Inflammatory macrophage (primary cell): Measurements from ENCODE around the gene IPO8.

ENCODE experiments used
- DNase-seq, 2 donors: peaks; one replicate each; pipeline ENCODE4 v3.0.0-alpha.2; 2020 to 2022
- total RNA-seq, 18 experiments: gene quantifications; one replicate each; lab custom pipeline; 2026; ENCODE audit warnings: mixed read lengths in 6 of 18, inconsistent platforms in 2 of 18; lab: John Stamatoyannopoulos, UW

Gene IPO8
- 22.1 to 156 (median 60.0) reads per million in 18 experiments for total RNA-seq

DNA sequence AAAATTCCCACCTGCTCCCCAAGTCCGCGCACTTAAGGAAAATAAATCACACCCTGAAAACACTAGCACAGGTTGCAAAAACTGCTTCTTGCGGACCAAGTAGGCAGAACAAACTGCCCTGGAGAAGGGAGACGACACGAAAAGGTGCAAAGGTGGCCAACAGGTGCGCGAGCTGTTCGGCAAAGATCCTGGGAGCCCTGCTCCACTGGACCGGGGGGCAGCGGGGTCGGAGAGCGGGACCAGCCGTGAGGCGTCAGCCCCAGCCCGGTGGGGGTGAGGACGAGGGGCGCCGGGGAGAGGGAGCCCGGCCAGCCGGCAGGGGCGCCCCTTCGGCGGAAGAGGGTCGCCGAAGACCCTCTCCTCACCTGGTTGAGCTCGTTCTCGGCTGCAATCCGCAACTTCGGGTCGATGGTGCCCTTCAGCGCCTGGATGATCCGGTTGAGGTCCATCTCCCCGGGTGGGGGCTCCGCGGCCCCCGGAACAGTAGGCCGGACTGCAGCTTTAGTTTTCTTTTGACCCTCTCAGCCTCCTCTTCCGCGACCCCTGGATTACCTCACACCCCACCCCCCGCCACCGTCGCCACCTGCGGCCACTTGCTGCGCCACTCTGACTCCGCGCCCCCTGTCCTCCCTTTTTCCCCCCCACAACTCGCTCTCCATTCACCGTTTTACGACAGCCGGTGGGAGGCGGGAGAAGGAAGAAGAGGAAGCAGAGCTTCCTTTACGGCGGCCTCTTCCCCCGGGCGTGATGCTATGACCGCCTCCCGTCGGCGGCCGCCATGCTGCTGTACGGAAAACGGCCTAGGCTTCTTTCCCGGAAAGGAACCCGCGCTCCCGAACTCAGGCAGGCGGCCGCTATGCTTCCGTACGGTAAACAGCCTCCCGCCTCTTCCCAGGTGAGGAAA is at the start of gene IPO8:
TSS of gene IPO8 (minus strand) at position 671 of the 904 bp plus-strand sequence. CDS start at position 449, 222 bp downstream.
- DNase-seq, result peak; percentile 88 to 92

DNA sequence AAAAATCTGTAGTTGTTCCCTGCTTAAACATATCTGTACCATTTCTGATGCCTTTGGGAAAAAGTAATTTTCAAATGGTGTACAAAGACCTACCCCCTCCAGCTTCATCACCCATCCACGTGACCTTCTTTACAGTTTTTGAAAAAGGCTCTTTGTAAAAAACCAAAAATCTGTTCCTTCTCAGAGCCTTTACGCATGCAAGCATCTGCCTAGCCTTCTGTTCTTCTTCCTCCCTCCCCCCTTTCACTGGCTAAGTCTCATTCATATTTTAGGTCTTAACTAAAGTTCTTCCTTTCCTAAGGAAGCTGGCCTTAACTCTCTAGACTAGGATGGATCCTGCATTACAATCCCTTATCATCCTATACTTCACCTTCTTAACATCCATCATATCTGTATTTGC is 48.7 kb upstream of the IPO8 start:
- no peak for DNase-seq

DNA sequence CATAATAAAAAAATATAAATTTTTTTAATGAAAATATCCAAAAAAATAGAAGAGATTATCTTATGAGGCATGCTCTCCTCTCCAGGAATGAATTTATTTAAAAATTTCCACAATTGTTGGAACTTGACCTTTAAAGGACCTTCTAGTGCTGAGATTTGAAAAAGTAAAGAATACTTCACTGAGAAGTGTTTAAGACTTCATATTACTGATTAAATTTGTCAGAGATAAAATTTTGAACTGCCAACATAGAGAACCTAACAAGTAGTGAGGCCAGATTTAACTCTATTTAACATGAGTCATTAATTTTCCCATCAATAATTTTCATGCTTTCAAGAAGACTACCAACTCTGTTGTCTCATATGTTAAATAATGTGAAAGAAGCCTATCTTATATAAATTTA is 44.6 kb upstream of the IPO8 start:
- DNase-seq, result no peak

DNA sequence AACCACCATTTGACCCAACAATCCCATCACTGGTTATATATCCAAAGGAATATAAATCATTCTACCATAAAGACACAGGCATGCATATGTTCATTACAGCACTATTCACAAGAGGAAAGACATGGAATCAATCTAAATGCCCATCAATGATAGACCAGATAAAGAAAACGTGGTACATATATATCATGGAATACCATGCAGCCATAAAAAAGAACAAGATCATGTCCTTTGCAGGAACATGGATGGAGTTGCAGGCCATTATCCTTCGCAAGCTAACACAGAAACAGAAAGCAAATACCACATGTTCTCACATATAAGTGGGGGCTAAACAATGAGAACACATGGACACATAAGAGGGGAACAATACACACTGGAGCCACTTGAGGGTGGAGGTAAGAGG is 43.4 kb upstream of the IPO8 start:
- no peak for DNase-seq

DNA sequence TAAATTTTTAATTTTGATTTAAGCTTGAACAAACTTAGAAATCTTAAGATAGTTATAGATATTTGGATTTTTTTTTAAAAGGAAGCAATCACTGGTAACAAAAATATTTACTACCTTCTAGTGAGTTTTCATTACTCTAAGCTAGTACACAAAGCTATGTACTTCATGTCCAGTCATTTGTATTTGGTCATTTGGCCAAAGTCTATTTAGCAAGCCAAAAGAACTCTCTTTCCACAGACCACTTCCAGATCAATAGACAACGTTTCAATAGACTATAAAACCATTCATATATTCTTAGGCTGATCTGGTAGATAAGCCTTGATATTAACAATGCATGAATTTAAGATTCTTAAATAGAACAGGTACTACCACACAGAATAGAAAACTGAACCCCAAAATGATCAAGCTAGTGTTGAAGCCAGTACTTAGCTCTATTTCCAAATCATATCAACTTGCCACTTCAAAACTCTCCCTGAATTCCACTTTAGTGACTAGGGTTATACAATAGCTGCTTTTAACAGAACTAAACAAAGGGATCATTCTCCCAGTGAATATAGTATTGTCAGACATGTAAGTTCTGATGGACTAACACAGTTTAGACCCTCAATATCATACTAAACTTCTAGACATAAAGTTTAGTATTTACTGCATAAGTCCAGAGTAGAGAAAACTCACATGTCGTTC is 37.4 kb upstream of the IPO8 start:
- no peak for DNase-seq

DNA sequence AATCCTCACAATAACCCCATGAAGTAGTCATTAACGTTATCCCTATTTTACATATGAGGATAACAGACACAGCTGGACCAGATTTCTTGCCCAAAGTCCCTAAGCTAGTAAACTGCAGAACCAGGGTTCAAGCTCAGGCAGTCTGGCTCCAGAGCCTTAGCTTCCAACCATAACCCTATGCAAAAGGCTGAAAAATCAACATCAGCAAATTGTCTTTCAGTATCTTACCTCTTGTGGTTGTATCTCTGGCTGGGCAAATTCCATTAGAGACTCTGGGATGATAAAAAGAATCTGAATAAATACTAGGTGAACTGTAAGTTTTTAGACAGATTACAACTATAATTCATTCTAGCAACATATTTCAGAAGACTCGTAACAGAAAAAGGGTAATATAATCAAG is 34.3 kb upstream of the IPO8 start:
- DNase-seq, result no peak

DNA sequence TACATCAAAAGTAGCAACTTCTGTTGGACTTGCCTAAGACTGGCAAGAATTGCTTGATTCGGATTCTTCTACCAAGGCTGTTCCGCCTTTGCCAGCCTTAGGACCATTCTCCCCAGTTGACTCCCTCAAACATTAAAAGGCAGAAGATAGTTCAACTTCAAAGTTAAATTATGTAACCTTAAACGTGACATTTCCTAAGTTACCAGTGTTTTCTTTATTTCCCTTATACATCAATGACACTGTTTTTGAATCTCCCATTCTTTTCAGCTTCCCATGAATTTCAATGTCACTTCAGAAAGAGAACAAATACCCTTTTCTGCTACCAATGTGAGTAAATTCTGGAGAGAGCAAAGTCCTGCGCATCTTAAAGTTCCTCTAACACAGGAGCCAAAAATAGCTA is 33.9 kb upstream of the IPO8 start:
- no peak for DNase-seq

DNA sequence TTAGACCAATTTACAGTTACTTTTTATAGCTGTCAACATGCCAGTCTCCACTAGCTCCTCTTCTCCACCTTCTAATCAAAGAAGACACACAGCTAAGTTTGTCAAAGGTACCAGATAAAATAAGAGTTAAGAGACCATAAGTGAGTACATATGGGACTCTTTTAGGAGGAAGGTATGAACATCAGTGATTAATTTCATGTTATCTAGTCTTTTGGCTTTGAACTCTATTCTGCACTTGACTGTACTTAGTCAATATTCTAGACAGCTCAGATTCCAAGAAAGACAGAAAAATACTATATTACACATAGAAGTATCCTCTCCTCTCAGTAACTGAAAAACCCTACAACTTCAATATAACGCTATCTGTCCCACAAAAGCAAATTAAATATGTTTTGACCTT is 31.0 kb upstream of the IPO8 start:
- no peak for DNase-seq

DNA sequence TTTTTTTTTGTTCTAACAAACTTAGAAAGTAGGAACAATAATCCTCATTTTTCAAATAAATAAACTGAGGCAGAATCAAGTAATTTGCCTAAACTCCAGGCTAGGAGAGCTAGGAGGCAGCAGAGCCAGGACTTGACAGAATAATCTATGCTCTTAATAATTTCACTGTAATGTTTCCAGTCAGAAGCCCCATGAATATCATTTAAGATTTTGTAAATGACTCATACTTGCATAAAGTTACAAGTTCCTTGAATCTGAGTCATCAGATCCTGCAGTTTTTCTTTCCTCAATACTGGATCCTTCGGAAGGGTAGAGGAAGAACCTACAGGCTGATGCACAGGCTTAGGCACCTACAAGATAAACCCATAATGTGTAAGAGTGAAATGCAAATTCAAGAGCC is 30.1 kb upstream of the IPO8 start:
- DNase-seq, result no peak

DNA sequence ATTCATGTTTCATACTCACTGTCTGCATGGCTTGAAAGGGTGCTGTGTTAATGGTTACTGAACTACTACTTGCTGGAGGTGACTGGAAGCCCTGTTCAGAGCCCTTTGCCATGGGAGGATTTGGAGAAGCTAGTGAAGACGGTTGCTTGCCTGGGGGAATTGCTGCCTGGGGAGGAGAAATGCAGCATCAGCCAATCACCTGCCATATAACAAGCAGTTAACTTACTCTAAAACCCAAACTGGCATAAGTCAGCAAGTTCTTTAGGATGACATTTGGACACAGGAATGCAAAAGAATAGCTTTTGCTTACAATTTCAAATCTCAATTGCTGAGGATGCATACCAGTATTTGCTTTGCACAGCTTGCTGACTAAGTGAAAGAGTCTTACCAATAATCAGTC is 23.4 kb upstream of the IPO8 start:
- DNase-seq, result no peak

DNA sequence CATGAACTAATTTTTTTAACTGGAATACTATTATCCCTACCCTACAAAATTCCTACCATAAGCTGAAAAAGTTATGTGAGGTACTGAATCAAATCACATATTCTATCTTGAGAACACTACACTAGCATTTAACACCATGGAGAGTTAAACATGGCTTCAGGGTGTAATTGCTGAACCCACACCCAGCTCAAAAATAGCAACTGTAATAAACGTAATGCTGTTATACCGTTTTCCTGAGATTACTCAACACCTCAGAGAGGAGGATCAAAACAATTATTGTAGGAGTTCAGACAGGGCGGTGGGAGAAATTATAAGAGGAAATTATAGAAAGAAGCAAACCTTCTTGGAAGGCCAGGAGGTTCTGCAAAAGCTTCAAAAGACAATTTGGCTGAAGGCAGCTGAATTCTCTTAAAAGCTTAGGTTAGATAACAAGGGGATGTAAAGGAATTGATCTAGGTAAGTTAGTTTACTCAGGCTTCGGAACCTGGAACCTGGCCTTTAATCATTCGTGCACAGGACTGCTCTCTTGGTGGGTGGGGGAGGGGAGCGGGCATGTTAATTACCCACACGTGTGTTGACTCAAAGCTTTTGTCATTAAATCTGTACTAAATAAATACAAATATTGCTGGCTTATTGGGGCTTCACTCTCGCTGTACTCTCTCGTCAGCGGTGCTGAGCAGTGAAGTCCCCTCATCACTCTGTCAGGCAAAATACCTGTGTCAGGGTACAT is 12.1 kb upstream of the IPO8 start:
- DNase-seq, result no peak

DNA sequence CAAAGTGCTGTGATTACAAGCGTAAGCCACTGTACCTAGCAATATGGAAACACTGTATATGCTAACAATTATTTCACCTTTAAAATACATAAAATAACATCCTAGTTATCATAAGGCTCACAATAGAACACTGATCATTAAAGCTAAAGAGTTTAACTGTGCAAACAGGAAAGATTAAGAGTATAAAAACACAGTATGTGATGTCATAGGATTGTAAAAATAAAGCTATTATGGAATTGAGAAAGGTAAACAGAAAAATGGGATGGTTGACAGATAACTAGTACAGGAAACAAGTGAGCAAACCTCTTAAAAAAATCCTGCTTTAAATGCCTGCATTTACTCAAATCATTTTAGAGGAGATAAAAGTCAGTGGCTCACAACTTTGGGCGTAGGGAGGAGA is 10.8 kb upstream of the IPO8 start:
- no peak for DNase-seq

DNA sequence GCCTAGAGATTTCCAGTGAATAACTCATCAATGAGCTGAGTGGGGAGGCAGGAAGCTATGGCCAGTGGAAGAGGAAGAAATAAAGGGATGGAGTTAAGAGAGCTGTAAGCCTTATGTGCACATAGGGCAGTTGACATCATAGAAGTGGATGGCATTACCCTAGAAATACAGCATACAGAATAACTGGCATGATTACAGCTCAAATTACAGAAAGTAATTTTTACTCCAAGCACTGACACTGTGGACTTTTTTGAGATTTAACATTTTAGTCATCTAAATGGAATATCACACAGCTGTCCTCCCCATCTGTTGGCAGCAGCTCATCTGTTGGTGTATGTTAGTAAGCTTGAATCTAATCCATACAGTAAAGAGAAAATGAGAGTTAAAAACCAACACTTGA is 5.4 kb upstream of the IPO8 start:
- DNase-seq, result no peak

DNA sequence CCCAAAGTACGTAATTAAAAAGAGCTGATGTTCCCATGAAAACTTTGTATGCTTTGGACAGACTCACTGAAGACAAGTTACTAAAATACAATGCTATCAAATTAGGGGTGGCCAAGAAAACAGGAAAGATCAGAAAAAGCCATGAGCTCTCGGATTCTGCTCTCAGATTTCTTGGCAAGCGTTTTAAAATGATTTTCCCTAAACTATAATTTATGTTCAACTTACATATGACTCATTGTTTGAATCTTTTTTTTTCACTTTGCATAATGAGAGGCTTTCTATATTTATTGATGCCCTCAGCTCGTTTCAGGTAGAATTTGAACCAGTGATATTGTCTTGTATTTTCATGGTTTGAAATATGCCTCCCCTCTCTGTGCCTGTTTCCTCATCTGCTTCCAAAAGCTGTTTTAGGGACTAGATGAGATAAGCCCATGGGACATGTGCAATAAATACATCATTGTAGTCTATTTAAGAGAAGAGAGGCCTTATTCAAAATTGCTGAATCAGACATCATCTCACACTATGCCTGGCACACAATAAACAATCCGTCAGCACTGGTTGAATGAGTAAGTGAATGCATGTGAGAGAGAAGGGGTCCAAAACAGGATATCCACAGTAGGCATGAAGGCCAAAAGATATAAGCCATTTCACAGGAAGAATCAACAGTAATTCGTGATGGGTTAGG is 4.7 kb upstream of the IPO8 start:
- DNase-seq, result no peak

DNA sequence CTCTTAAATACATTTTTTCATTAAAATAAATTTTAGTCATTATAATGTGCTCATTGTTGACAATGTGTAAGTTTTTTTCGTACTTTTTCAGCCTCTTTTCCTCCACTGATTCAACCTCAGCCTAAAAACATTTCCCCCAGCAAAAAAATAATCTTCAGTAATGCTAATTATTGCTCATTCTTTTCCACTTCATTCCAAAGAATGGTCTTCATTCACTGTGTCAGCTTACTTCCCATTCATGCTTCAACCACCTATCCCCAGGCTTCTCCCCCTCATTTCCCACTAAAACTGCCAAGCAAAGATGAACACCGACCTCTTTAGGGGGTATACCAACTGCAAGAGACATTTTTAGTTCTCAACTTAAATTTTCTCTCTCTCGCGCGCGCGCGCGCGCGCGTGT is 2.7 kb upstream of the IPO8 start:
- DNase-seq, result no peak

DNA sequence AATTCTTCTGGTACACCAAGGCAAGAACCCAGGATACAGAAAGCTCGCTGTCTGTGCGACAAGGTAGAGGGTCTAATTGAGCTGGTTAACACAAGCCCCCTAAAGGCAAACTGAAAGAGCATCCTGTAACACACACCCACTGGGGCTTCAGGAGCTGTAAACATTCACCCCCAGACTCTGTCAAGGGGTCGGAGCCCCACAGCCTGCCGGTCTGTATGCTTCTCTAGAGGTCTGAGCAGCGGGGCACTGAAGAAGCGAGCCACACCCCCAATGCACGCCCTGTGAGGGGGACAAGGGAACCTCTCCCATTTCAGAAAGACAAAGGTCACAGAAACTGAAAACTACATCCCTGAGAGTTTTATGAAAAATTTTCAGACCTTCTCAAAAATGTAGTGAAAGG is 1.3 kb upstream of the IPO8 start:
- DNase-seq, result no peak

DNA sequence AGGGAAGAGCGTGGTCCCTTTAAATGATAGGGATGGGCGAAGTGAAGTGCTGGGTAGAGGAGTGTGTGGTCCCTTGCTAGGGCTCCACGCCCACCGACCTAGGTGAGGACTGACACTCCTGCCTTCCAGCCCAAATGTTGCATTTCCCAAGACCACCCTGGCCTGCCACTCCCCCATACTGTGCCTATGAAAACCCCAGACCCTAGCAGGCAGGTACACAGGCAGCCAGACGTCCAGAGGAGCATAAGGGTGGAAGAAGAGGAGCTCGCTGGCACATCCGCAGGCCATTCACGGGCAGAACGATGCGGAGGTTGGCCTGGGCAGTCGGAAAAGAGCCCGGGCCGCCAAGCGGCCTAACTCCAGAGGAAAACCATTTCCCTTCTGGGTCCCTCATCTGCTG is 817 bp upstream of the IPO8 start:
- no peak for DNase-seq

DNA sequence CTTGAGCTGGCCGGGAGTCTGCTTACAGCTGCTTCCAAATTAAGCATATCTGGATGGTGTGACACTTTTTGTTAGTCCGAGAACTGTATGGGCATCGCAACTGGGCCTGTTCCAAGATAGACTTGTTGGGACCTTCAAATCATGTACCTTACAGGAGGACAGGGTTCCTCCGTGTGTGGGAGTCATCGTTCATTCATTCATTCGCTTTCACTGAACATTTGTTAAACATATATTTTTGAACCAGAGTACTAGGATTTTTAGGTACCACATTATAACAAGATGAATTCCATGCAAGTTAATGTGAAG is 387 bp upstream of the IPO8 start:
- DNase-seq, result no peak

DNA sequence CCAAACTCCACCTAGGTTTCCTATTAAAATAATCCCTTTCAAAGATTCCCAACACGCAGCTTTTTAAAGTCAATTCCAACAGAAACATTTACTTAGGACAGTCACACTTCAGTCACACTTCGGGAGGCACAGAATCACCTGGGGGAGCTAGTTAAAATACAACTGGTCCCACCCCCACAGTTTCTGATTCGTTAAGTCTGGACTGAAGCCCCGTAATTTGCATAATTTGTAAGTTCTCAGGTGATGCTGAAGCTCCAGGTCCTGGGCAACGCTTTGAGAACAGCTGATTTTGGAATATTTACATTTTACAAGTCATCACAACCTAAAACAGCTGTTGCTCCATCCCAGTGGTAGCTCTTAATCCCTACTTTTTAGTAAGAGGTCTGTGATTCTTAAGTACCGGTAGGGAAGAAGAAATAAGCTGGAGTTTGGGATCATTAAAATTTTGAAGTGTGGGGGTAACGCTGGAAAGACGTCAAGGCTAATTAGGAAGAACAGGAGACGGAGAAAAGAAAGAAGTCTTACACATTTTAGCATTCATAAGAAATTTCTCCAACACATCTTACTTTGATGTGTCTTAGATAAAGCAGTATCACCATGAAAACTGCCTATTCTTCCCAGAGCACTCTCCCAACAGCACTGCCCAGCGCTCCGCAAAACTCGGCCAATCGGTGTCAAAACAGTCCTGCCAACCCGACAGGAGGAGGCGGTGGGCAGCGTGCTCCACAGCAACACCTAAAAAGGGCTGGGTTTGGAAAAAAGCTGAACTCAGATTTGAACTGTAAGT is 1.1 kb downstream of the IPO8 start:
- peak; percentile 20 to 27 for DNase-seq

DNA sequence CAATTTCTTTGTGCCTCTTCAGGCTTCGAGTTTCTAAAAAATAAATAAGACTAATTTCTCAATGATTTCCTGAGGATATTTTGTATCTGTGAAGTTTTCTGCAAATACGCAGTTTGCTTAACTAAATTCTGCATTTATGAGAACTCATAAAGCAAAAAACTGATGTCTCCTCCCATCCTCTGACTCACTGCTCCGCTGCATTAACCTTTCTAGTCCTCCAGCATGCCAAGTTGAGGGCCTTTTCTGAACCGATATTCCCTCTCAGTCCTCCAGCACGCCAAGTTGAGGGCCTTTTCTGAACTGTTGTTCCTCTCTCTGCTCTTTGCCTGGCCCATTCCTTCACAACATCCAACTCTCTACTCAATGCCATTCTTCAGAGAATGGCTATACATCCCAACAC is 3.2 kb downstream of the IPO8 start:
- DNase-seq, result no peak

DNA sequence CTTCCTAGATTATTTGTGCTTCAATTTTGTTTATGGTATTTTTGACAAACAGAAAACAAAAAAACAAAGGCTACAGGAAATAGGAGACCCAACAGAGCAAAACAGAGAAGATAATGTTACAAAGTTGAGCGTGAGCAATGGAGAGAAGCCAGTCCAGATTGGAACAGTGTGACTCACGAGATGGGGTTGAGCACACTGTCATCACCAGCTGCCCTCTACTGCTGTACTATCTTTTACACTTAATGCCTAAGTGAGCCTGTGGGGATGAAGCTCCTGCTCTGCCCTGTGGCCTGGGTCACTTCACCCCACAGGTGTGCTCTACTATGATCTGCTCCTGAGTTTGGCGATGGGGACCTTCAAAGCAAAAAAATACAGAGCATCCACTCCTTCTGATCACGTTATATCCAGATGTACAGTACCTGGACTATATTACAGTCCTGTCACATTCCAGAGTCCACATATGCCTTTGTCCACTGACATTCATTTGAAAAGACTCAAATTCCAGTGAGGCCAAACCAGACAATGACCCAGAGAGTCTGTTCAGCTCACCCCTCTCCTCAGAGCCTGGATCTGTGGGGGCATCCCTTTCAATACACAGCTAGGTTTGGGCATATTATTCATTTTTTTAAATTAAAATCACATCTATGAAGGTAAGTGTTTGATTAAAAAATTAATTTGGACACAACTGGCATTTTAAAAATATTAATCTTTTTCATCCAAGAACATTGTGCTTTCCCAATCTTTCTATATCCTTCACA is 4.4 kb downstream of the IPO8 start:
- DNase-seq, result no peak
